AG04450 (cell line): ENCODE results near the gene SUPT20HL2. TPM values are rescaled to one million over a fixed set of nuclear protein-coding genes. Genes with fewer than 3 reads are reported as not detected.
"Not testable (repeated sequence)": the region's sequence is repeated elsewhere in the genome, so short reads cannot be mapped to it uniquely, and the experiment has no call there.

ENCODE experiments used
- CTCF ChIA-PET: fragments of 300-600, 350-600 bp; formaldehyde crosslinking; extraction: SDS; loops from one replicate; lab custom pipeline; 2022; ENCODE audit warnings: antibody characterized with exemption, inconsistent platforms; lab: Charles Lee
- POLR2A ChIA-PET: fragments of 350-600 bp; formaldehyde crosslinking; extraction: SDS; loops from one replicate; lab custom pipeline; 2021; ENCODE audit warnings: antibody characterized with exemption, inconsistent platforms; lab: Yijun Ruan, JAX
- DNase-seq: peaks from one replicate; pipeline ENCODE4 v3.0.0-alpha.2; 2011; ENCODE audit warnings: low read depth, low spot score
- H3K27ac ChIP-seq: one replicate; pipeline ENCODE4 v1.5.1; 2012; ENCODE audit warnings: low read depth, low read length, control low read depth
- H3K27me3 ChIP-seq: one replicate; pipeline ENCODE4 v1.6.0; 2012; ENCODE audit warnings: low read length; ENCODE audit not compliant: control insufficient read depth, insufficient read depth
- H3K4me3 ChIP-seq: 2 replicates; pipeline ENCODE4 v1.5.1; 2011; ENCODE audit warnings: mild to moderate bottlenecking, low read depth, low read length, control low read depth
- H3K9me3 ChIP-seq: 2 replicates; pipeline ENCODE4 v1.5.1; 2012; ENCODE audit warnings: low read length; ENCODE audit not compliant: control insufficient read depth, insufficient read depth
- CTCF ChIP-seq: IDR thresholded peaks from 2 replicates; pipeline ENCODE4 v1.5.1; 2011; ENCODE audit warnings: low read depth, low read length, control low read depth, inconsistent platforms
- polyA plus RNA-seq: library from polyadenylated mRNA; depleted of rRNA; stranded (reverse); fragments of >200 nt; gene quantifications from 2 replicates; pipeline ENCODE4 v1.2.3, GENCODE V29; 2011

Gene SUPT20HL2
- polyA plus RNA-seq, 1 experiment: not detected

GRCh38 chrX:24309580-24310374 is 4.1 kb downstream of the SUPT20HL2 start:
- CTCF ChIA-PET, H3K27me3 ChIP-seq, DNase-seq, H3K4me3 ChIP-seq, POLR2A ChIA-PET, H3K27ac ChIP-seq, H3K9me3 ChIP-seq: not testable (repeated sequence)

GRCh38 chrX:24308803-24309202 is 5.1 kb downstream of the SUPT20HL2 start:
- CTCF ChIA-PET, H3K27me3 ChIP-seq, POLR2A ChIA-PET: not testable (repeated sequence)

GRCh38 chrX:24306440-24306839 is 7.4 kb downstream of the SUPT20HL2 start:
- no peak for TF ChIP-seq CTCF
- no peak overlapping the region for H3K27ac ChIP-seq
- no peak for DNase-seq
- CTCF ChIA-PET: interaction anchor here (0.6 to 1.5 kb wide), 3 partner anchors 18 to 711 kb away, joined by 3 to 4 read pairs (median 3); no protein-coding TSS in a partner anchor
- POLR2A ChIA-PET: no interaction called here
- H3K9me3 ChIP-seq: no peaks in the 10 kb centered on the region
- H3K27me3 ChIP-seq: no peaks in the 10 kb centered on the region
- H3K4me3 ChIP-seq: no peak overlapping the region

More at GRCh38 chrX:24308803-24309202, 5.1 kb downstream of the SUPT20HL2 start:
- H3K4me3 ChIP-seq, H3K9me3 ChIP-seq, H3K27ac ChIP-seq, DNase-seq: not testable (repeated sequence)

- H3K4me3 ChIP-seq: no peak overlapping the region
- POLR2A ChIA-PET: no interaction called here
- no peak for TF ChIP-seq CTCF
- no peaks in the 10 kb centered on the region for H3K9me3 ChIP-seq
- CTCF ChIA-PET: interaction anchor here (0.6 to 1.5 kb wide), 3 partner anchors 17 to 712 kb away, joined by 3 to 4 read pairs (median 3); no protein-coding TSS in a partner anchor
- no peaks in the 10 kb centered on the region for H3K27me3 ChIP-seq
- H3K27ac ChIP-seq: no peak overlapping the region
- DNase-seq: no peak
Observed at GRCh38 chrX:24305905-24306304, 8.0 kb downstream of the SUPT20HL2 start.

- Histone ChIP-seq H3K27ac (no peak overlapping the region), H3K4me3 (no peak overlapping the region), H3K27me3 (no peaks in the 10 kb centered on the region), H3K9me3 (no peaks in the 10 kb centered on the region)
- TF ChIP-seq CTCF: no peak
- CTCF ChIA-PET: no interaction called here
- POLR2A ChIA-PET: no interaction called here
- DNase-seq: no peak
Observed at GRCh38 chrX:24301806-24302205, 12.1 kb downstream of the SUPT20HL2 start.

- CTCF ChIA-PET: no interaction called here
- Histone ChIP-seq H3K27ac (no peak overlapping the region), H3K27me3 (no peaks in the 10 kb centered on the region), H3K4me3 (no peak overlapping the region), H3K9me3 (no peaks in the 10 kb centered on the region)
- TF ChIP-seq CTCF: no peak
- DNase-seq: no peak
- POLR2A ChIA-PET: no interaction called here
Observed at GRCh38 chrX:24301060-24301459, 12.8 kb downstream of the SUPT20HL2 start.
